Measurements from ENCODE around the gene SLK.

SLK gene

GRCh38 chr10:104059364-104059763 lies 92.4 kb downstream of the SLK start:
- no peak for DNase-seq

DNA sequence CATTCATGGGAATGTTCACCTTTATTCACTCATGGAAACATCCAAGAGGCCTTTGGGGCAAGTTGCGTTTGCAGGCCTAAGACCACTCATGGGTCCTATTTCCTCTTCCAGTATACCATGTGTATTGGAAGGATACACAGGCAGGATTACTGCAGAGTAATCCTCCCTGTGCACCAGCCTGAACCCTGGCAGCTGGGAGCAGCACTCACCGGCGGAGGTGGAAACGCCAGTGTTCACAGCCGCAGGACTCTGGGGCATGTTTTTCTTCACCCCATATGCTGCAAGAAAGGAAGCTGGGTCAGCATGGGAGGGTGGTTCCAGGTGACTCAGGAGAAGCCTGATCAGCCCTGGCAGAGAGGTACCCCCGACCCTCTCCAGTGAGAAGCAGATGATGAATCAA lies 94.3 kb downstream of the SLK start:
- no peak for DNase-seq

GRCh38 chr10:104065748-104066147 lies 98.8 kb downstream of the SLK start:
- no peak for DNase-seq

- DNase-seq = no peak
Measured at GRCh38 chr10:104066945-104067344, 100.0 kb downstream of the SLK start.

- DNase-seq = no peak
Measured at GRCh38 chr10:104067525-104067924, 100.6 kb downstream of the SLK start.

GRCh38 chr10:104069613-104070012 lies 102.7 kb downstream of the SLK start:
- DNase-seq = no peak

- DNase-seq = no peak
Measured at GRCh38 chr10:104072786-104073185, 105.8 kb downstream of the SLK start.

DNA sequence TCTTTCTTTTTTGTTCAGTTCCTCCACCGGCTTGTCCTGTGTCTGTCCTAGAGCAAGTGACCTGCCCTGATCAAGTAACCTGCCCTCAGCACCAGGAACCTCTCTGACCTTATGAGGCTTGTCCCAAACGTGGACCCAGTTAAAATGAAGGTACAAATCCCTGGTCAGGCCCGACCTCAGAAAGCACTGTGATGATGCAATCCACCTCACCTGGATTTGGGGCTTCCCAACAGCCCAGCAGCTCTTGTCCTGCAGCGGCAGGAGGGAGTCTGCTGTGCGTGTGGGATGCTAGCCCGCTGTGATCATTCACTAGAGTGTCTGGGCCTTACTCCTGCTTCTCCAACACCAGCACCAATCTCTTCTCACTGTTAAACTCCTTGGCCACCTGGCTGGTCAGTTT lies 107.6 kb downstream of the SLK start:
- DNase-seq = no peak

DNA sequence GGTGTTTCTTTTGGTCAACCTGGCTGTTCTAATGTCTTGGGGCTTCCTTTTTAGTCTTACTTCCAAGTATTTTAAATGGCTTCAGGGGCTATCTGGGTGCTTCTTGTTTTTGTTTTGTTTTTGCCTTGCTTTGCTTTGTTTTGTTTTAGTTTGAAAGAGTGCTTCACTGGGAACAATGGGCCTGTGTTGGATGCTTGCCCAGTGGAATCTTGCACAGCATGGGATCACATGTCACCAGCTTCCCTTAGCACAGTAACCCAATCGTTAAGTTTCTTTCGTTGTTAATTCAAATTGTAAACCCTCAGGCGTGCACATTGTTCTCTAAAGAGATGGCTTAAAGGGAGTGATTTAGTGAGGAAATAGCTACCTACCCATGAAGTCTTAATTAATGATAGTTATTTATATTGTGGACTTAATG lies 109.8 kb downstream of the SLK start:
- DNase-seq = no peak

GRCh38 chr10:104077247-104077646 lies 110.3 kb downstream of the SLK start:
- DNase-seq = no peak

DNA sequence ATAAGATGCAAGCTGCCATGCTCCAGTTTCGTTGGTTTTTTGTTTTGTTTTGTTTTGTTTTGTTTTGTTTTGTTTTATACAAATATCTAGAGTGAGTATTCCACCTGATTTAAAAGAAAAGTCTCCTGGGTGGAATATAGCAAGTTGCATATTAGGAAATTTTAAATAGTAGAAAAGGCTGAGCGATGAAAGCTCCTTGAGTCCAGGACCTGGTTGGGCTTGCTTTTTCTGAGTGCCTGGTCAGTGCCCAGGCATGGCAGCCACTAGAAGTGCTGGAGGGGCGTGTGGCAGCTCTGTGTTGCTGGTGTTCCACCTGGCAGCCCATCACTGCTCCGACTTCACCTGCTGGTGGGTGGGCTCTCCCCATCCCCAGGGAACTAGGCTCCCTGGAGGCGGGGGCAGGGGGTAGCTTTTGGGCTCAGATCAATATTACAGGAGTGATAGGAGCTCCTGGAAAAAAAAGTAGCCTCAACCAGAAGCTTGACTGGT lies 110.8 kb downstream of the SLK start:
- DNase-seq = no peak
